Mesendoderm (in vitro differentiated cells): ENCODE results near the gene KCP.
"Not testable (repeated sequence)": the region's sequence is repeated elsewhere in the genome, so short reads cannot be mapped to it uniquely, and the experiment has no call there.

Source experiments
- DNase-seq: peaks from one replicate; pipeline ENCODE4 v3.0.0; 2013
- H2AK5ac ChIP-seq: 2 replicates; pipeline ENCODE4 v1.6.1; 2013; ENCODE audit warnings: low read length, inconsistent platforms
- H2BK120ac ChIP-seq: 2 replicates; pipeline ENCODE4 v1.6.1; 2013; ENCODE audit warnings: low read depth, mild to moderate bottlenecking, low read length, moderate library complexity, mixed read lengths
- H2BK15ac ChIP-seq: replicated peaks from 2 replicates; pipeline ENCODE4 v1.6.1; 2013; ENCODE audit warnings: low read depth, mild to moderate bottlenecking, moderate library complexity
- H2BK5ac ChIP-seq: 2 replicates; pipeline ENCODE4 v1.6.1; 2013; ENCODE audit warnings: low read length, inconsistent platforms
- H3K18ac ChIP-seq: 2 replicates; pipeline ENCODE4 v1.6.1; 2013; ENCODE audit warnings: mild to moderate bottlenecking, low read length, mixed read lengths
- H3K23ac ChIP-seq: one replicate; pipeline ENCODE4 v1.6.1; 2013; ENCODE audit warnings: low read length
- H3K27ac ChIP-seq: 2 replicates; pipeline ENCODE4 v1.5.1; 2013; ENCODE audit warnings: low read depth, mild to moderate bottlenecking, inconsistent platforms, low read length, moderate library complexity
- H3K27me3 ChIP-seq: 2 replicates; pipeline ENCODE4 v1.6.1; 2013; ENCODE audit warnings: low read length, control low read depth, mild to moderate bottlenecking, inconsistent platforms; ENCODE audit not compliant: insufficient read depth, poor library complexity
- H3K36me3 ChIP-seq: 2 replicates; pipeline ENCODE4 v1.6.1; 2013; ENCODE audit warnings: low read length, inconsistent platforms; ENCODE audit not compliant: control insufficient read depth, insufficient read depth
- H3K4ac ChIP-seq: one replicate; pipeline ENCODE4 v1.6.1; 2013; ENCODE audit warnings: low read depth, mild to moderate bottlenecking, low read length, moderate library complexity
- H3K4me1 ChIP-seq: 2 replicates; pipeline ENCODE4 v1.6.1; 2013; ENCODE audit warnings: low read depth, low read length, inconsistent platforms; ENCODE audit not compliant: control insufficient read depth
- H3K4me2 ChIP-seq: 2 replicates; pipeline ENCODE4 v1.6.1; 2013; ENCODE audit warnings: low read length
- H3K4me3 ChIP-seq: 2 replicates; pipeline ENCODE4 v1.5.1; 2013; ENCODE audit warnings: mild to moderate bottlenecking, low read length
- H3K56ac ChIP-seq: one replicate; pipeline ENCODE4 v1.6.1; 2013; ENCODE audit warnings: low read length
- H3K79me1 ChIP-seq: 2 replicates; pipeline ENCODE4 v1.6.1; 2013; ENCODE audit warnings: low read length, inconsistent platforms
- H3K79me2 ChIP-seq: 2 replicates; pipeline ENCODE4 v1.6.1; 2013; ENCODE audit warnings: mild to moderate bottlenecking, low read length; ENCODE audit not compliant: control insufficient read depth, insufficient read depth
- H3K9ac ChIP-seq: 2 replicates; pipeline ENCODE4 v1.6.1; 2013; ENCODE audit warnings: low read length, inconsistent platforms
- H4K5ac ChIP-seq: one replicate; pipeline ENCODE4 v1.6.1; 2013; ENCODE audit warnings: low read length
- H4K8ac ChIP-seq: one replicate; pipeline ENCODE4 v1.6.1; 2013; ENCODE audit warnings: low read depth, mild to moderate bottlenecking, control low read depth, low read length, moderate library complexity
- WGBS: extraction: QIAGEN DNeasy Blood & Tissue Kit; methylation state at CpG from one replicate; pipeline ENCODE4 v1.1.7; 2013; ENCODE audit warnings: low lambda C conversion rate, missing lambda C conversion rate; ENCODE audit not compliant: insufficient coverage; ENCODE audit errors: extremely low coverage; 5-methylcytosine and 5-hydroxymethylcytosine counted together

The KCP gene

DNA sequence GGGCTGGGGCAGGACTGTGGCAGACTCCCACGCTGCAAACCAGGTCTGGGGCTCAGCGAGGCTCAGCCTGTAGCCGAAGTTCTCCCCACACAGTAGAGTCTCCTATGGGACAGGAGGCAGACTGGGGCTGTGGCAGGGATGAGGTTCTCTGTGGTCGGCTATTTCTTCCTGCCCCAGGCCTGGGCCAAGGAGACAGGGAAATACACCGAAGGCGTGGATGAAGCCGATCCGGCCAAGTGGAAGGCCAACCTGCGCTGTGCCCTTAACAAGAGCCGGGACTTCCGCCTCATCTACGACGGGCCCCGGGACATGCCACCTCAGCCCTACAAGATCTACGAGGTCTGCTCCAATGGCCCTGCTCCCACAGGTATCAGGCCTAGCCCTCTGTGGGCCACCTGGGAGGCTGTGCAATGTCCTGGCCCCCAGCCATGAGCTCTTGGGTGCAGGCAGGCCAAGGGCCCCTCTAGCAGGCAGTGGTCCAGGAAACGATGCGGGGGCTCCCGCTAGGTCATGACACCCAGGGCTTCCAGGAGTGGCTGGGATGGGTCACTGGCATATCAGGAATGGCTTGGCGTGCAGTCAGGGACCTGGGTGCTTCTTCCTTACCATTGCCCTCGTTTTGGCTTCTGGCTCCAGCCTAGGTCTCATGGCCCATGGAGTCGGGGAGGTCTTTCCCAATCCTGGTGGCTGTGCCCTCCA, 35.3 kb upstream of the KCP start:
- no peak for DNase-seq
- H3K9ac ChIP-seq, result no peak overlapping the region
- no peaks in the 10 kb centered on the region for H3K79me1 ChIP-seq
- no peak overlapping the region for H3K27ac ChIP-seq
- no peak overlapping the region for H4K5ac ChIP-seq
- no peak overlapping the region for H2BK15ac ChIP-seq
- no peak overlapping the region for H3K18ac ChIP-seq
- no peak overlapping the region for H3K4me3 ChIP-seq
- no peak overlapping the region for H3K56ac ChIP-seq
- no peaks in the 10 kb centered on the region for H3K27me3 ChIP-seq
- H3K79me2 ChIP-seq, result no peaks in the 10 kb centered on the region
- no peak overlapping the region for H4K8ac ChIP-seq
- H3K4me1 ChIP-seq, result no peaks in the 10 kb centered on the region
- H2BK5ac ChIP-seq, result no peak overlapping the region
- no peaks in the 10 kb centered on the region for H3K36me3 ChIP-seq
- H3K23ac ChIP-seq, result no peak overlapping the region
- no peak overlapping the region for H2BK120ac ChIP-seq
- WGBS, result no CpG with 5 or more reads among the region's 21 CpGs
- no peak overlapping the region for H2AK5ac ChIP-seq
- no peak overlapping the region for H3K4ac ChIP-seq
- H3K4me2 ChIP-seq, result no peak overlapping the region

DNA sequence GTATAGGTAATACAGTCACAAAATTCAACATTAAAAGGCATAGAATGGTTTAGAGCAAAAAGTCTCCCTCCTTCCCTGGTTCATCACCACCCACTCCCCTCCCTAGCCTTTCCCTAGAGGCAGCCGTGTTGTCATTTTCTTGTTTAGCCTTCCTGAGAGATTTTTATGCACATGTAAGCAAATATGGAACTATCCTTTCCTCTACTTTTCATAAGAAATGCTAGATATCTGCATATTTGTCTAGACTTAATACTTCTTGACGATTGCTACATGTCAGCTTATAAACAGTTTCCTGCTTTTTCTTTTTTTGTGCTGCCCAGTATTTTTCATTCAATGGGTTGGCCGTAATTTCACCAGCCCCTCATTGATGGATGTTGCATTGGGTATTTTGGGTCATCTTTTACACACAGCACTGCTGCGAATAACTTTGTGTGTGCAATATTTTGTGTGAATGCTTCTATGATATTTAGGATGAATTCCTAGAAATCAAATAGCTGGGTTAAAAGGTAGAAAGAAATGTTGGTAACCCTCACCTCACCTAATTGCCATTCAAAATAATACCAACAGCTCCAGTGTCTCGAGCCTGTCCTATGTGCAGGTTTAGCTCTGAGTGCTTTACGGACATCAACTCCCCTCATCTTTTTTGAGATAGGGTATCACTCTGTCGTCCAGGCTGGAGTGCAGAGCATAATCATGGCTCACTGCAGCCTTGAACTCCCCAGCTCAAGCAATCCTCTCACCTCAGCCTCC, 34.2 kb upstream of the KCP start:
- Histone ChIP-seq H3K23ac (no peak overlapping the region), H3K36me3 (no peaks in the 10 kb centered on the region), H4K5ac (no peak overlapping the region), H3K4ac (no peak overlapping the region), H3K18ac (no peak overlapping the region), H2BK15ac (no peak overlapping the region), H3K4me2 (no peak overlapping the region), H3K79me2 (no peaks in the 10 kb centered on the region), H2BK5ac (no peak overlapping the region), H3K9ac (no peak overlapping the region), H3K79me1 (no peaks in the 10 kb centered on the region), H3K27ac (no peak overlapping the region), H3K4me3 (no peak overlapping the region), H2AK5ac (no peak overlapping the region), H4K8ac (no peak overlapping the region), H2BK120ac (no peak overlapping the region), H3K56ac (no peak overlapping the region), H3K4me1 (no peaks in the 10 kb centered on the region), H3K27me3 (no peaks in the 10 kb centered on the region)
- DNase-seq, result no peak
- no CpG with 5 or more reads among the region's 7 CpGs for WGBS

DNA sequence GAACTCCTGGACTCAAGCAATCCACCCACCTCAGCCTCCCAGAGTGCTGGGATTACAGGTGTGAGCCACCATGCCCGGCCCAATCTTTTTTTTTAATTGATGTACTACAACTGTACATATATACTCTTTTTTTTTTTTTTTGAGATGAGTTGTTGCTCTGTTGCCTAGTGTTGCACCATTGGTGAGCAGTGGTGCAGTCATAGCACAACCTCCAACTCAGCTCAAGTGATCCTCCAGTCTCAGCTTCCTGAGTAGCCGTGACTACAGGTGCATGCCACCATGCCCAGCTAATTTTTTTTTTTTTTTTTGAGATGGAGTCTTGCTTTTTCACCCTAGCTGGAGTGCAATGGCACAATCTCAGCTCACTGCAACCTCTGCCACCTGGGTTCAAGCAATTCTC, 32.7 kb upstream of the KCP start:
- H2BK120ac ChIP-seq, H2BK5ac ChIP-seq, H3K18ac ChIP-seq, H3K23ac ChIP-seq, H4K5ac ChIP-seq, H3K9ac ChIP-seq, H3K4me1 ChIP-seq, H3K79me2 ChIP-seq, H2AK5ac ChIP-seq, H3K56ac ChIP-seq, H3K4me2 ChIP-seq, DNase-seq, H3K27ac ChIP-seq, H3K79me1 ChIP-seq, H4K8ac ChIP-seq, H3K27me3 ChIP-seq, H2BK15ac ChIP-seq, H3K4me3 ChIP-seq, H3K4ac ChIP-seq, H3K36me3 ChIP-seq: not testable (repeated sequence)
- WGBS, result no CpG with 5 or more reads among the region's 2 CpGs

DNA sequence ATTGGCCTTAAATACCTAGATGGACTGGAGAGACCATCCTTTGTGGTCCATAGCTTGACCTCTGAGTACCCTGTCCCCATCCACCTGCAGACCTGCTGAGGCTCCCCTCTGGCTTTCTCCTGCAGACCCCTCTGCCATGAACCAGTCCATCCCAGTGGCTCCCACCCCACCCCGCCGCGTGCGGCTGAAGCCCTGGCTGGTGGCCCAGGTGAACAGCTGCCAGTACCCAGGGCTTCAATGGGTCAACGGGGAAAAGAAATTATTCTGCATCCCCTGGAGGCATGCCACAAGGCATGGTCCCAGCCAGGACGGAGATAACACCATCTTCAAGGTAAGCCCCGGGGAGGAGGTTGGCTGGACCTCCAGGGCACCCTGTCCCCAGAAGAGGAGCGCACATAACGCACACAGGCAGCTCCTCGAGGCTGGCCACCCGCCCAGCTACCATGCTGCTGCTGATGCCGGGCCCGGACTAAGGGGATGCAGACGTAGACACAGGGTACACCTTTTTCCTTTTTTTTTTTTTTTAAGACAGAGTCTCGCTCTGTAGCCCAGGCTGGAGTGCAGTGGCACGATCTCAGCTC, 31.5 kb upstream of the KCP start:
- no peaks in the 10 kb centered on the region for H3K4me1 ChIP-seq
- no peaks in the 10 kb centered on the region for H3K36me3 ChIP-seq
- no peak overlapping the region for H4K5ac ChIP-seq
- H3K23ac ChIP-seq, result no peak overlapping the region
- H4K8ac ChIP-seq, result no peak overlapping the region
- H3K18ac ChIP-seq, result no peak overlapping the region
- no peak overlapping the region for H3K27ac ChIP-seq
- H2BK5ac ChIP-seq, result no peak overlapping the region
- no peaks in the 10 kb centered on the region for H3K79me2 ChIP-seq
- DNase-seq, result no peak
- H3K79me1 ChIP-seq, result no peaks in the 10 kb centered on the region
- no peak overlapping the region for H2BK15ac ChIP-seq
- H3K9ac ChIP-seq, result no peak overlapping the region
- no CpG with 5 or more reads among the region's 16 CpGs for WGBS
- H3K27me3 ChIP-seq, result peaks cover 14% of the 10 kb centered on the region
- no peak overlapping the region for H2AK5ac ChIP-seq
- H2BK120ac ChIP-seq, result no peak overlapping the region
- no peak overlapping the region for H3K4ac ChIP-seq
- H3K4me3 ChIP-seq, result no peak overlapping the region
- no peak overlapping the region for H3K4me2 ChIP-seq
- H3K56ac ChIP-seq, result no peak overlapping the region

DNA sequence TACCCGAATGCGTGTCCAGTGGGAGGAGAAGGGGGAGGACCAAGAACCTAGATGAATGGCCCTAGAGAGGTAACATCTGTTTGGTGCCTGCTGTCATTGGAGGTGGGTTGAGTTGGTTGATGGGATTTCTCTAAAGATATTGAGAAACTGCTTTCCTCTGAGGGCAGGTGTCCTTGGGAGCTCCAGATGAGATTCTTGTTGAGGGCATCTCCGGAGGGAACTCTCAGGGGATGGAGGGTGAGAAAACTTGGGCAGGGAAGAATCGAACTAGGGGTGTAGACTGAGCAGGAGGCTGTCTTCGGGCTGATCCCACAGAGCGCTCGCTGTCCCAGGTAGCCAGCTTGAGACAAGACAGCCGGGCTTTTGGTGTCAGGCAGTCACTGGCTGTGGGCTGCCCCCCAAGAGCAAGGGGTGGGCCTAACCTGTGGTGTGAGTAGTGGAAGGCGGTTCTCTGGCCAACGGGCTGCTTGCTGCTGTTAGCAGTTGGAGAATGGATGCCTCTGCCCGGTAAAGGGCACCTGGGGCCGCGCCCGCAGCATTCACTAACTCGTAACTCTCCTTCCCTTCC, 30.9 kb upstream of the KCP start:
- no peak overlapping the region for H2BK15ac ChIP-seq
- no peak overlapping the region for H3K18ac ChIP-seq
- H3K9ac ChIP-seq, result no peak overlapping the region
- H3K4me3 ChIP-seq, result no peak overlapping the region
- H3K27me3 ChIP-seq, result peaks cover 19% of the 10 kb centered on the region
- no peak overlapping the region for H3K27ac ChIP-seq
- no peaks in the 10 kb centered on the region for H3K36me3 ChIP-seq
- H3K79me2 ChIP-seq, result no peaks in the 10 kb centered on the region
- no CpG with 5 or more reads among the region's 15 CpGs for WGBS
- H3K23ac ChIP-seq, result no peak overlapping the region
- no peak overlapping the region for H4K5ac ChIP-seq
- no peak overlapping the region for H3K4ac ChIP-seq
- H2BK5ac ChIP-seq, result no peak overlapping the region
- H3K79me1 ChIP-seq, result no peaks in the 10 kb centered on the region
- H3K4me1 ChIP-seq, result no peaks in the 10 kb centered on the region
- no peak overlapping the region for H3K56ac ChIP-seq
- no peak overlapping the region for H4K8ac ChIP-seq
- no peak overlapping the region for H2BK120ac ChIP-seq
- no peak overlapping the region for H2AK5ac ChIP-seq
- DNase-seq, result no peak
- H3K4me2 ChIP-seq, result no peak overlapping the region
